Activated T-cell treated with anti-CD3 and anti-CD28 coated beads for 48 hours (primary cell): ENCODE results near the gene SHOC2.

Experiments used
- DNase-seq: peaks from one replicate; pipeline ENCODE4 v3.0.0-alpha.2; 2020; ENCODE audit warnings: low read depth

Gene SHOC2

DNA sequence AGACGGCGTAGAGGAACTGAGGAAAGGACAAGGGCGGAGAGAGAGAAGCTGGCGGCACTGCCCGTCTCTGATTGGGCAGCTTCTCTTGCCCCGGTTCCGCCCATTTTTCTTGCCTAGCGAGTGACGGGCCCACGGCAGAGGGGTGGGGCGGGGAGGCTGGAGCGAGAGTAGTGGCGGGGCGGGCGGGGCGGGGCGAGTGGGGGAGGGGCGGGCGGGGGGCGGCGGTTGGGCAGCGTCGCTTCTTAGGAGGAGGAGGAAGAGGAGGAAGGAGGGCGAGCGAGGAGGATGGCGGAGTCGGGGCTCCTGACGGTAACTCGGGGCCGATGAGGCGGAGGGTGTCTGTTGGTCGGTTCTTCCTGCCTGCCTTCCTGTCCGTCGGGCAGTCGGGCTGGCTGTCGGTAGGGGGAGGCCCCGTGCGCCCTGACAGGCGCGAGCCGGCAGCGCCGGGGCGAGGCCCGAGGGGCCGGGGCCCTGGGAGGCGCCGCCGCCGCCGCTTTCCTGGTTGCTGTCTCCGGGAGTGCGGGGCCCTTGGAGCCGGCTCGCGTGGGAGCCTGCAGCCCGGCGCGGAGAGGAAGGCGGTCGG is at the start of gene SHOC2:
Gene SHOC2, plus strand, starts transcription at position 256 of the 583 bp plus-strand sequence. CDS start 44,755 bp downstream, outside the sequence.
- peak; percentile 96 for DNase-seq

DNA sequence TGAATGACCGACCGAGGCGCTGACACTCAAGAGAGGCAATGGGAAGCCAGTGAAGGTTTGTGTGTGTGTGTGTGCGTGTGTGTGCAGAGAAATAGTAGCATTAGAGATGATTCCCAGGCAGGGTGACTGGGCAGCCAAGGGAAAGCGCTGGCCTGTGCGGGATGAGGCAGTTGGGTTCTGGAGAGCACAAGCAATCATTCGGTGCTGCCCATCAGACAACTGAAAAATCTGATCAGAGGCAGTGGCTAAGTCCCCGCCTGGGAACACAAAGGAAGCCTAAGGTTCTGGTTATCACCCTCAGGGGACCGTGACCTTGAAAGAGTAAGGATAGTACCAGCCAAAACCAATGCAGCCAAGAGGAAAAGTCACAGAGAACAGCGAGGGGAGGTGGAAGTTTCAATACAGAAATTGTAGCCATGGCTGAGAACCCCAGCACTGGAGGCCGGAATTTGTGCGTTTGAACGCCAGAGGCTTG is 48.5 kb upstream of the SHOC2 start:
- no peak for DNase-seq

DNA sequence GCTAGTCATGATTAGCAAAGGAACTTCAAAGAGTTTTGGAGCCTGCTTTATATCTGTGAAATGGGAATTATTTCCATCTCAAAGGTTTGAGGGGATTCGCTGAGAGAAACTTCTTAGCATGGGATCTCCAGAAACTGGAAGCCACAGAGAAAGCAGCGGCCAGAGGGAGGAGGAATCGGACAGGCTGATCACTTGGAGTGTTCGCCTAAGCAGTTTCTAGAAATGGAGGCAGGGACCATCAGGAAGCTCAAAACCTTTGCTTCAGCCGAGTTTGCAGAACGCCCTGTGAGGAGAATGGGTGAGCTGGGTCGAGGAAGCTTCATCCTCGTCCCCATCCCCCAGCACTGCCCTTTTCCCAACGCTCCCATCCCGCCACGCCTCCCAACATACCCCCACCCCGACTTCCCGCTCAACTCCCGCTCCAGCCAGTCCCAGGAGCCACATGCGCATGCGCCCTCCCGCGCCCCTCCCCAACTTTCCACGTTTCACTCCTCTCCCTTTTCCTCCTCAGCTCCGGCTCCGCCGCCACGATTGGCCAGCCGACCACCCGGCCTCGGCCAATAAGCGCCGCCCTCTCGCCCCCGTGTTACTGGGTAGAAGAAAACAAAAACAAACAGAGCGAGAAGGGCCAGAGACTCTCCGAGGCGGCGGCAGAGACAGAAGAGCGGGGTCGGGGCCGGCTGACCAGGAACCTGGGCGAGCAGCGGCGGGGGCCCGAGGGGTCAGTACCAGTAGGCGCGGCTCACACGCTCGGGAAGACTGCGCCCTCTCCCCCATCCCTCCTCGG is 47.9 kb upstream of the SHOC2 start, which contains the start of gene PDCD4:
Gene PDCD4, plus strand, starts transcription at position 631 of the 787 bp plus-strand sequence. CDS start 4,100 bp downstream, outside the sequence.
- DNase-seq, result peak; percentile 94

DNA sequence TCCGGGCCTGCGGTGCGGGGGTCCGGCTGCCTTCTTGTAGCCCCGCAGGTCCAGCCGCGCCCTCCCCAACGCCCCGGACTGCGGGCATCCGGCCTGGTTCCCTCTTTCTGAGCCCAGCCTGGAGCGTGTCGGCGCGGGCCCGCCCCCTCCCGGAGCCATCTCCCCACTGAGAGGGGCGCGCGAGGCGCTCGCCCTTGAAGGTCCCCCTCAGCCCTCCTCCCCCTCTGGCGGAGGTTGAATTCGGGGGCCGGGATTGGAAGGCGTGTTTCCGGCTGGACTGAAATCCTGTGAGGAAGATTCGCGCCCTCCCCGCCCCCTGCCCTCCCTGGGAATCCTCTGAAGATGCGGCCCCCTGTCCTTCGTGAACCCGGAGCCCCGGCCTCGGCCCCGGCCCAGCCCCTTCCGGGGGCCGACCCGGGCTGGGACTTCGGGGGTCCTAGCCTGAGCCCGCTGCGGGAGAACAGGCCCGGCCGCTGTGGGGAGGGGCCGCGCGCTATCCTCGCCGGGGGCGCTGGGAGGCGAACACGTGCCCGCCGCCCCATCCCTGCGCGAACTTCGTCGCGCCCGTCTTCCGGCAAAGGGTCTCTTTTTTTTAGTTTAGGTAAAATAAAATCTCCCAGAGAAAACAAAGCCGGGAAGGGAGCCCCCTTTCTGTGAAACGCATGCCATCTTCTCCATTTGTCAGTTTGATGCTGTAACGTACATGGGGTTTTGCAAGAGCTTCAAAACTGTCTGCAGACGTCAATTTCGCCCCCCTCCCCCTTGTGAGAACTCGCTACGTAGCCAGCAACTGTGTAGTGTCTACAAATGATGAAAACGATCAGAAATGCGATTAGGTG is 47.0 kb upstream of the SHOC2 start:
- DNase-seq, result peak; percentile 65

DNA sequence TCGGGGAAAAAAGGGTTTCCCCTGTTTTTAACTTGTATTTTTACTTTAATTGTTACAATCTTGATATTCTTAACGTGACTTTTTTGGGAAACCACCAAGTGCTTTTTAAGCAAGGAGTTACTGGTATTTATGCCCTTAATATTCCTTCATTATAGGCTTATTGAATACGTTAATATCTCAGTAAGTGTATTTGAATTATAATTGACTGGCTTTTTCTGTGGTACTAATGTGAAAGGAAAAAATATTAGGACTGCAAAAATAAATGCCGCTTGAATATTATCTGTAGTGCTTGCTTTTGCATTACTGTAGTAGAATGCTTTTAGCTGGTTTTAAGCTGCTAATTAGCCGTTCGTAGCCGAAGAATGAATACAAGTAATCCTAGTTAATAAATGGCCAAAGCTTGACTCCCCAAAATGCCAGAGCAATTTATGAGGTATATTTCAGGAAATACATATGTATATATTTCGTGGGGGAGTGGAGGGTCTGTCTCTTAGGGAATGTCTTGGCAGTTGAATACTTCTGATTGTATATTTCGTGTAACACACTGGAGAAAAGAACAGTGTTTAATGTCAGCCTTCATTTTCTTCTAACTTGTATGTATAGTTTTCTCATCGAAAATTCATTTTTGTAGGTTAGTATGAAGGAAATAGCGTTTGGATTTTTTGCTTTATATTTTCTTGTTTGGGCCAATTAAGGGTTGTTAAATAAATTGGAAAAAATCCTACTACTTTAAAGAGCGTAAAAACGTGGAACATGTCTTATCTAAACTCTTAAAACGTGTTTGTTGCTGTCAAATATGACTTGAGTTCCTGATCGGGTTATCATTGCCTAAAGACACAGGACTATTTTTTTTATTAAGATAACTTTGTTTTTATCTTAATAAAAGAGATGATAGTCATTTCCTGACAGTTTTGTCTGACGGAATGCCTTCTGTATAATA is 46.1 kb upstream of the SHOC2 start:
- DNase-seq, result no peak

DNA sequence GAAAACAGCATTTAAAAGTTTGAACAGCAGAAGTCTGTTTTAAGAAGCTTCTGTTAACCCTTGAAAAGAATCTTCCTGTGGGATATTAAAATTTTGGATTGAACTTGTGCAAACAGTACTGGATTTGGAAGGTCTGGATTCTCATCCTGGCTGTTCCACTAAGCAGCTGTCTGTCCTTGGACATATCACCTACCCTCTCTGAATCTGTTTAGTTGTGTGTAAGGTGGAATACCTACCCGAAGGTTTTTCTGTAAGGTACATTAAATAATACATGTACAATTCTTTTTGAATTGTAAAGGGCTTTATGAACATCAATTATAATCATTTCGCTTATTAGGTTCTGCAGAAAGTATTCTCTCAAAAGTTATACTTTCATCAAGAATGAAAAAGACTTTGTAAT is 45.5 kb upstream of the SHOC2 start:
- no peak for DNase-seq

DNA sequence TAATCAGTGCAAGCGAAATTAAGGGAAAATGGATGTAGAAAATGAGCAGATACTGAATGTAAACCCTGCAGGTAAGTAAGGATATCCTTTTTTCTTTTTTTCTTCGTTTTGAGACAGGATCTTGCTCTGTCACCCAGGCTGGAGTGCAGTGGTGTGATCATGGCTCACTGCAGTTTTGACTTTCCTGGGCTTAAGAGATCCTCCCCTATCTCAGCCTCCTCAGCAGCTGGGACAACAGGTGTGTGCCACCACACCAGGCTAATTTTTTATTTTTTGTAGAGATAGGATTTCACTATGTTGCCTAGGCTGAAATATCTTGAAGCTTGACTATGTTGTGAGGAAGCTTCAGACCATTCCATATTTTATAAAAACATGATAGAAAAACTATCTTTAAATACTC is 43.4 kb upstream of the SHOC2 start:
- DNase-seq, result no peak

DNA sequence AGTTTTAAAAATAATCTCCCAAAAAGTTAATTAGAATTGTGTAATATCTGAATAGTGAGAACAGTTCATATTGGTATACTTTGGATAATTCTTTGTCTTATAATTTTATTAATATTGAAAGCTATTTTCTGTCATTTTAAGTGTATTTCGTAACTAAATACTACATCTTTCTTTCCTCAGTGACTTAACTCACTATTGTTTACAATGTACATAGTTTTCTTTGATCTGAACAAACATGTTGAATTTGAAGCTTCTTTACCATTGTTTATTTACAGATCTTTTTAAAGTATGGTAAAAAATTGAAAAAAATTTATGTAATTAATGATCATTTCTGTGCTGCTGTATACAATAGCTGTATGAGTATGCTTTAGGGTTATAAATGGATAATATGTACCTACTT is 42.6 kb upstream of the SHOC2 start:
- DNase-seq, result no peak

DNA sequence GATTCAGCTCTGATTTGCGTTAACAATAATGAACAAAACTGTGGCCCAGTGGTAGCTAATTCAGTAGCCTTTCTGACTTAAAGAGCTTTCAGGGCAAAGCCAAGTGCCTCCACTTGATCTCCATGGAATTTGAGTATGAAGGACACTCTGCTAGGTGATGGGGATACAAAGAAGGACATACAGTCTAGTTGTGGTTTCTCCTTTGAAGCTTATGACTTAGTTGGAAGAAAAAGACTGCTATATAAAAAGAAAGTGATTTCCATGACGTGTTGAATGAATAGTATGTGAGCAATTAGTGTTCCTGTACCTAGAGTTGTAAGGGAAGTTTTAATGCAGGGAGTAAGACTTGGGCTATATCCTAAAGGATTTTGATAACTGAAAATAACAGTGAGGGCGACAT is 39.4 kb upstream of the SHOC2 start:
- DNase-seq, result no peak

DNA sequence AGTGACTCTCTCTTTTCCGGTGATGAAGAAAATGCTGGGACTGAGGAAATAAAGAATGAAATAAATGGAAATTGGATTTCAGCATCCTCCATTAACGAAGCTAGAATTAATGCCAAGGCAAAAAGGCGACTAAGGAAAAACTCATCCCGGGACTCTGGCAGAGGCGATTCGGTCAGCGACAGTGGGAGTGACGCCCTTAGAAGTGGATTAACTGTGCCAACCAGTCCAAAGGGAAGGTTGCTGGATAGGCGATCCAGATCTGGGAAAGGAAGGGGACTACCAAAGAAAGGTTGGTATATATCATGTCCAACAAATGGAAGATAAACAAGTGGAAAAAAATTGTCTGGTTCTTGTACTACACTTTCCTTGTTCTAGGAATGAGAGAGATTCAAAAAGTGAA is 38.2 kb upstream of the SHOC2 start:
- no peak for DNase-seq

DNA sequence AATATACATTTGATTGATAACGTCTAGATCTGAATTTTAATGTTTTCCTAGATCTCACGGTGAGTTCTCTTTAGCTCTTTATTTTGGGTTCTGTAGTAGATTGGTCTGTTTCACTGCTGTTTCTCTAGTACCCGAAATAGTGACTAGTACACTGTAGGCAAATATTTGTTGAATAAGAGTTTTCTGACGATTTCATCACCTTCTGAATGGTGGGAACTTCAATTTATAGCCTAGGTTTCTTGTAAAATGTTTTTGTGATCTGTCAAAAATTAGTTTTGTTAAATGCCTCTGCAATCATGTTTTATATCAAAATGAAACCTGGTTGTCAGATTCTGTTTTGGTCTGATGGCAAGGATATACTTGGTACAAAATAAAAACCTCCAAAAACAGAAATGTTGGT is 37.5 kb upstream of the SHOC2 start:
- DNase-seq, result no peak

DNA sequence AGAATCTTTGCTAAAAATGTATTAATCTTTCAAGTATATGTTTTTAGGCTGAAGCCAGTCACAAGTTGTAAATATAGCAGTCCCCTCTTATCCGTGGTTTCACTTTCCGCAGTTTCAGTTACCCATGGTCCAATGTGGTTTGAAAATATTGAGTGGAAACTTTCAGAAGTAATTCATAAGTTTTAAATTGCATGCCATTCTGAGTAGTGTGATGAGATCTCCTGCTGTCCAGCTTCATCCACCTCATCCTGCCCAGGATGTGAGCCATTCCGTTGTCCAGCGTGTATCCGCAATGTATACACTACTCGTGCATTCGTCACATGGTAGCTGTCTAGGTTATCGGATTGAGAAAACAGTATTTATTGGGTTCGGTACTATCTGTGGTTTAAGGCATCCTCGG is 35.5 kb upstream of the SHOC2 start:
- no peak for DNase-seq

DNA sequence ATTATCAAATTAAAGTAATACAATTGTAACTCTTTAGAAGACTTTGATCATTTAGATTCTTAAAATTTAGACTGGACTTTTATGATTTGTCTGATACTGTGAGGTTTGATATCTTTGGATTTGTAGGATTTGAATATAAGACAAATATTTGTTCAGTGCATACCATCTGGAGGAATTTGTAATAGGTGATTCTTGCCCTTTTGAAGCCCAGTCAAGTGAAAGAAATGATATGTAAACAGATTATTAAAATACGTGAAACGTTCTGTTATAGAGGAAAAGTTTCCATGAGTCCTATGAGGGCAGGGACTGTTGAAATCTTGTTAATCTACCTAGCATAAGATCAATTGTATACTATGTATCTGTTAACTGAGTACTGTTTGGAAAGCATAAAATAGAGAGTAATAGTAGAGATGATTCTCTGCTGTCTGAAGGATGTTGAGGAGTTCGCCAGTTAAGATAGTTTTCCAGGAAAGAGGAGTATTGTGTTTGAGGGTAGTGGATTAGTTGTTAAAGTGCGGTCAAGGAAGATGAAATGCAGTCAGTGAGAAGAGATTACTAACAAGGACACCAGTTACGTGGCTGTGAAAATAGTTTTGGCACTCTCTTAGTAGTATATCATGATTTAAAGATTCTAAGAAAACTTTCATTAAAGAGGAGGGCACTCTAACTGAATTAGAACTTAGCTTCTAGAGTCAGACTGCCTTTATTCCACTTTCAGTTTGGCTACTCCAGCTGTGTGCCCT is 33.3 kb upstream of the SHOC2 start:
- DNase-seq, result no peak

DNA sequence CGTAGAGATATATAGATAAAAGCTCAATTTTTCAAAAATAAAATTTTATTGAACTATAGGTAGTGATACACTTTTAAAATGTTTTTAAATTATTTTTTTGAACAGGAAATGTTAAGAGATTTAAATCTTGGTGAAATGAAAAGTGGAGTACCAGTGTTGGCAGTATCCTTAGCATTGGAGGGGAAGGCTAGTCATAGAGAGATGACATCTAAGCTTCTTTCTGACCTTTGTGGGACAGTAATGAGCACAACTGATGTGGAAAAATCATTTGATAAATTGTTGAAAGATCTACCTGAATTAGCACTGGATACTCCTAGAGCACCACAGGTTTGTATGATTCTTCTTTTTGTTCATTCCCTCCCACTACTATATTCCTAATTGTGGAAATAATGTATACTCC is 31.8 kb upstream of the SHOC2 start:
- DNase-seq, result no peak

DNA sequence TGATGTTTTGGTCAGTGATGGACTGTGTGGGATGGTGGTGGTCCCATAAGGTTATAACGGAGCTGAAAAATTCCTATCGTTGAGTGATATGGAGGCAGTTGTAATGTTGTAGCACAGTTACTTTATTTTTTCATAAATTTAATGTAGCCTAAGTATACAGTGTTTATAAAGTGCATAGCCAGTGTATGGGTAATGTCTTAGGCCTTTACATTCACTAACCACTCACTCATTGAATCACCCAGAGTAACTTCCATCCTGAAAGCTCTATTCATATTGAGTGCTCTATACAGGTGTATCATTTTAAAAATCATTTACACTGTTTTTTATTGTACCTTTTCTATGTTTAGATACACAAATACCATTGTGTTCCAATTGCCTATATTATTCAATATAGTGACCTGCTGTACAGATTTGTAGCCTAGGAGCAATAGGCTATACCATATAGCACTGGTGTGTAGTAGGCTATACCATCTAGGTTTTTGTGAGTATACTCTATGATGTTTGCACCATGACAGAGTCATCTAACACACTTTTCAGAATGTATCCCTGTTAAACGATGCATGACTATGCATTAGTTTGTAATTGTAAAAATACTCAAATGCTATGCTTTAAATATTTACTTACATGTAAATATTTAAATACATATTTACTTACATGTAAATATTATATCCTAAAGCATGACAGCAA is 26.7 kb upstream of the SHOC2 start:
- DNase-seq, result no peak

DNA sequence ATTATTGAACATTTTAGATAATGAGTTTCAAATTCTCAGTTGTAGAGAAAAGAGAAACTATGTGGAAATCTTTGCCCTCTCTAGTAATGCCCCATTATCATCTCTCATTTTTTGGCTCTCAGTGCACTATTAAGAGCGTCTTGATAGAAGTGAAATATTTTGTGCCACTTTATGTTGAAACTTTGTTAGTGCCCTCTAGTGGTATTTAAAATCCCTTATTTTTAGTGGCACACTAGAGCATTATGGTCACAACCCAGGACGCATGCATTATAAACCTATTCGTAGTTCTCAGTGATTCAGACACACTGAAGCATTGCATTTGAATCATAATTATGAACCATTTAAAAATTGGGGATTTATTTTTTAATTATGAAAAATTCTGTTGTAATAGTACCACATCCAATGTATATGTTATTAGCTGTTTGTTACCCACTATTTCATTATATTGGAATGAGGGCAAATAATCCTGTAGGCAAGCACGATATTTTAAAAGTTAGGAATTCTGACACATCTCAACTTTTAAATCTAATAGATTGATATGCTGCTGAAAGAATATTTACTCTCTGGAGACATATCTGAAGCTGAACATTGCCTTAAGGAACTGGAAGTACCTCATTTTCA is 25.7 kb upstream of the SHOC2 start:
- DNase-seq, result no peak

DNA sequence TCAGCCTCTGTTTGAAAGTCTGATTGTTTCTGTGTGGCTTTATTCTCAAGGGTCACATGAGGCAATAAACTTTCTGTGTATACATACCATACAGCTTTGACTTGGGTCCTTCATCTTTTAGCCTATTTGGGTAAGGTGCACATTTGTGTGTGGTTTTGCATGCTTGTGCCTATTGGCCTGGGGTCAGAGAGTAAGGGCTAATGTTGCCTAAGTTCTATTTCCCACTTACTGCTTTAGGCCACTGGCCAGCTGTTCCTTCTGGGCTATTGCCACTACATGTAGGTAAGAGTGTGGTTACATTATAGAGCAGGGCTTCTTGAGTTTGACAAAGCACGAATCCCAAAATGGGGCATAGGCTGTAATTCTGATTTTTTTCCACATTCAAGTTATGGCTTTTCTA is 22.2 kb upstream of the SHOC2 start:
- DNase-seq, result no peak

DNA sequence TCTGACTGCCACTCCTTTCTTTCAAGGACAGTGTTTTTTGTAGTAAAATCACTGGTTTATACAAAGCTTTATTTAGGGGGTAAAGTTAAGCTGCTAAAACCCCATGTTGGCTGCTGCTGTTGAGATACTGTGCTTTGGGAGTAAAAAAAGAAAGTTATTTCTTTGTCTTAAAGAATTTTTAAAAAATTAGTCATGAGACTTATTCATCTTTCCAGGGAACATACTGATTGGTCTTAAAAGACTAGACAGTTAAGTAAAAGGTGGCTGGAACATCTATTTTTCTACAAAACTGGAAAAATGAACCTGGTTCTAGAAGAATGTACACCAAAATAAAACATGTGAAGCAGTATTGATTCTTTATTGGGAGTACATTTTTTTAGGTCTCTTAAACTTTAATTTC is 21.0 kb upstream of the SHOC2 start:
- no peak for DNase-seq

DNA sequence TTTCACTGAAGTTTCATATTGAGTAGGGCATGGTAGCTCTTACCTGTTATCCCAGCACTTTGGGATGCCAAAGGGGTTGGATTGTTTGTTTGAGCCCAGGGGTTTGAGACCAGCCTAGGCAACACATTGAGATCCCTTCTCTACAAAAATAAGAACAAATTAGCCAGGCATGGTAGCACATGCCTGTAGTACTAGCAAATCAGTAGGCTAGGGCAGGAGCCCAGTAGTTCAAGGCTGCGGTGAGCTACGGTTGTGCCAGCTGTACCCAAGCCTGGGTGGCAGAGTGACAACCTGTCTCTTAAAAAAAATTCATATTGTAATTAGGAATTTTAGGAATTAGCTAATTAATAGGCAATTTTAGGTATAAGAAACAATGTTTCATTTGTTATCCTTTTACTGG is 18.4 kb upstream of the SHOC2 start:
- DNase-seq, result no peak
